GM23248 (cell line): ENCODE measurements around the gene STXBP4. TPM values are rescaled to one million over a fixed set of nuclear protein-coding genes. Genes with fewer than 3 reads are reported as not detected.

ENCODE experiments used
- DNase-seq: peaks from one replicate; pipeline ENCODE4 v3.0.0-alpha.2; 2015
- H2AFZ ChIP-seq: fragments of 200-600 bp; sonication (generic); 2 replicates; pipeline ENCODE4 v1.6.1; 2016; ENCODE audit warnings: antibody characterized with exemption
- H3F3A ChIP-seq: fragments of 200-600 bp; sonication (generic); 2 replicates; pipeline ENCODE4 v1.6.1; 2016; ENCODE audit warnings: mild to moderate bottlenecking, antibody characterized with exemption, mixed run types; ENCODE audit not compliant: insufficient read depth
- H3K27ac ChIP-seq: fragments of 200-600 bp; sonication (generic); 2 replicates; pipeline ENCODE4 v1.5.1; 2016; ENCODE audit warnings: mild to moderate bottlenecking
- H3K27me3 ChIP-seq: fragments of 200-600 bp; sonication (generic); replicated peaks from 2 replicates; pipeline ENCODE4 v1.6.1; 2016; ENCODE audit warnings: mild to moderate bottlenecking; ENCODE audit not compliant: insufficient read depth
- H3K36me3 ChIP-seq: fragments of 200-600 bp; sonication (generic); 2 replicates; pipeline ENCODE4 v1.6.1; 2016; ENCODE audit warnings: low read depth, mild to moderate bottlenecking
- H3K4me1 ChIP-seq: fragments of 200-600 bp; sonication (generic); 2 replicates; pipeline ENCODE4 v1.6.1; 2016; ENCODE audit warnings: mild to moderate bottlenecking; ENCODE audit not compliant: insufficient read depth
- H3K4me2 ChIP-seq: fragments of 200-600 bp; sonication (generic); one replicate; pipeline ENCODE4 v1.6.1; 2016; ENCODE audit warnings: mild to moderate bottlenecking; ENCODE audit not compliant: unreplicated experiment
- H3K4me3 ChIP-seq: fragments of 200-600 bp; sonication (generic); 2 replicates; pipeline ENCODE4 v1.5.1; 2016; ENCODE audit warnings: mild to moderate bottlenecking
- H3K79me2 ChIP-seq: fragments of 200-600 bp; sonication (generic); 2 replicates; pipeline ENCODE4 v1.6.1; 2016; ENCODE audit warnings: mild to moderate bottlenecking; ENCODE audit not compliant: insufficient read depth
- H3K9ac ChIP-seq: fragments of 200-600 bp; sonication (generic); 2 replicates; pipeline ENCODE4 v1.6.1; 2016; ENCODE audit warnings: mild to moderate bottlenecking
- H3K9me2 ChIP-seq: fragments of 200-600 bp; sonication (generic); 2 replicates; pipeline ENCODE4 v1.6.1; 2016; ENCODE audit warnings: mixed run types, mild to moderate bottlenecking, moderate library complexity; ENCODE audit not compliant: insufficient read depth
- H3K9me3 ChIP-seq: fragments of 200-600 bp; sonication (generic); one replicate; pipeline ENCODE4 v1.6.1; 2017; ENCODE audit warnings: low read depth
- H4K20me1 ChIP-seq: fragments of 200-600 bp; sonication (generic); 2 replicates; pipeline ENCODE4 v1.6.0; 2016; ENCODE audit not compliant: insufficient read depth
- EZH2 ChIP-seq: fragments of 200-600 bp; sonication (generic); IDR thresholded peaks from 2 replicates; pipeline ENCODE4 v1.6.1; 2018; ENCODE audit warnings: antibody characterized with exemption, mild to moderate bottlenecking; ENCODE audit not compliant: insufficient read depth, poor library complexity, severe bottlenecking
- EZH2phosphoT487 ChIP-seq: fragments of 200-600 bp; sonication (generic); IDR thresholded peaks from 2 replicates; pipeline ENCODE4 v1.6.1; 2018; ENCODE audit warnings: antibody characterized with exemption, moderate library complexity, mild to moderate bottlenecking, low read depth; ENCODE audit not compliant: insufficient read depth
- WGBS, 2 experiments: methylation state at CpG; one replicate each; pipeline ENCODE4 v1.1.6; 2015 to 2017; ENCODE audit warnings: low lambda C conversion rate in 2 of 2, low coverage in 1 of 2; ENCODE audit errors: missing lambda C conversion rate in 2 of 2; 5-methylcytosine and 5-hydroxymethylcytosine counted together
- in situ Hi-C: fragments of 300-500 bp; cut with MboI; formaldehyde crosslinking; loops from 2 replicates; pipeline ENCODE4 v1.15.0; 2020
- polyA plus RNA-seq: library from polyadenylated mRNA; unstranded; fragments of >200 nt; fragmentation: Nextera tagmentation; extraction: Ambion mirVana; gene quantifications from 2 replicates; pipeline ENCODE4 v1.2.1, GENCODE V29; 2016
- total RNA-seq: library from RNA; depleted of rRNA; stranded (reverse); fragments of >200 nt; shearing (Covaris generic); gene quantifications from 2 replicates; pipeline ENCODE4 v1.2.3, GENCODE V29; 2014

Gene STXBP4
- total and polyA plus RNA-seq, 2 experiments from 2014 or later = 5.9 to 8.7 TPM

GRCh38 chr17:55053855-55054254 lies 85.3 kb downstream of the STXBP4 start:
- in situ Hi-C loops = no loop called here
- Histone ChIP-seq H3K9ac (no peak overlapping the region), H3K36me3 (peaks cover 6% of the 10 kb centered on the region), H3F3A (no peaks in the 10 kb centered on the region), H2AFZ (no peak overlapping the region), H3K9me2 (no peaks in the 10 kb centered on the region), H4K20me1 (no peaks in the 10 kb centered on the region), H3K27ac (no peak overlapping the region), H3K4me1 (no peaks in the 10 kb centered on the region), H3K79me2 (no peaks in the 10 kb centered on the region), H3K4me3 (no peak overlapping the region), H3K9me3 (no peaks in the 10 kb centered on the region), H3K4me2 (no peak overlapping the region), H3K27me3 (no peaks in the 10 kb centered on the region)
- WGBS, 2 experiments = 88 to 100% methylated on average over 1 of the region's 1 CpG
- TF ChIP-seq EZH2phosphoT487 (no peak), EZH2 (no peak)
- peak; percentile 42 for DNase-seq

- Histone ChIP-seq H3K9ac (no peak overlapping the region), H2AFZ (no peak overlapping the region), H3K27me3 (no peaks in the 10 kb centered on the region), H4K20me1 (no peaks in the 10 kb centered on the region), H3K9me2 (no peaks in the 10 kb centered on the region), H3K36me3 (peaks cover under 1% of the 10 kb centered on the region), H3K4me3 (no peak overlapping the region), H3K9me3 (no peaks in the 10 kb centered on the region), H3K4me2 (no peak overlapping the region), H3K4me1 (no peaks in the 10 kb centered on the region), H3K79me2 (no peaks in the 10 kb centered on the region), H3F3A (no peaks in the 10 kb centered on the region), H3K27ac (no peak overlapping the region)
- DNase-seq = no peak
- TF ChIP-seq EZH2 (no peak), EZH2phosphoT487 (no peak)
- in situ Hi-C loops = no loop called here
Observed at GRCh38 chr17:55054429-55054828, 85.9 kb downstream of the STXBP4 start.

GRCh38 chr17:55056526-55056925 lies 88.0 kb downstream of the STXBP4 start:
- Histone ChIP-seq H3K9me2 (no peaks in the 10 kb centered on the region), H3K9ac (no peak overlapping the region), H3K4me1 (no peaks in the 10 kb centered on the region), H4K20me1 (no peaks in the 10 kb centered on the region), H3K4me3 (no peak overlapping the region), H3F3A (no peaks in the 10 kb centered on the region), H3K36me3 (no peaks in the 10 kb centered on the region), H3K9me3 (no peaks in the 10 kb centered on the region), H2AFZ (no peak overlapping the region), H3K4me2 (no peak overlapping the region), H3K27me3 (no peaks in the 10 kb centered on the region), H3K27ac (no peak overlapping the region), H3K79me2 (no peaks in the 10 kb centered on the region)
- DNase-seq = no peak
- TF ChIP-seq EZH2phosphoT487 (no peak), EZH2 (no peak)
- in situ Hi-C loops = no loop called here
- 91 to 92% methylated on average over 4 of the region's 4 CpGs for WGBS, 2 experiments

GRCh38 chr17:55057184-55057583 lies 88.6 kb downstream of the STXBP4 start:
- in situ Hi-C loops = no loop called here

GRCh38 chr17:55059724-55060123 lies 91.2 kb downstream of the STXBP4 start:
- H3K4me1 ChIP-seq = peaks cover 8% of the 10 kb centered on the region; the same call in 1 of the 2 replicates
- H3K27ac ChIP-seq = no peak overlapping the region
- H3F3A ChIP-seq = no peaks in the 10 kb centered on the region
- TF ChIP-seq EZH2 (no peak), EZH2phosphoT487 (no peak)
- H4K20me1 ChIP-seq = no peaks in the 10 kb centered on the region
- no peak for DNase-seq
- H3K9me2 ChIP-seq = no peaks in the 10 kb centered on the region
- H2AFZ ChIP-seq = no peak overlapping the region
- H3K9ac ChIP-seq = no peak overlapping the region
- in situ Hi-C loops = no loop called here
- no peak overlapping the region for H3K4me2 ChIP-seq
- H3K4me3 ChIP-seq = no peak overlapping the region
- H3K27me3 ChIP-seq = no peaks in the 10 kb centered on the region
- H3K36me3 ChIP-seq = no peaks in the 10 kb centered on the region
- no peaks in the 10 kb centered on the region for H3K79me2 ChIP-seq
- H3K9me3 ChIP-seq = no peaks in the 10 kb centered on the region

More at GRCh38 chr17:55057184-55057583, 88.6 kb downstream of the STXBP4 start:
- H3K27ac ChIP-seq = no peak overlapping the region
- peak; percentile 4 for DNase-seq
- no peak overlapping the region for H3K4me3 ChIP-seq
- no peaks in the 10 kb centered on the region for H3K9me3 ChIP-seq
- TF ChIP-seq EZH2 (no peak), EZH2phosphoT487 (no peak)
- no peaks in the 10 kb centered on the region for H3F3A ChIP-seq
- H3K9me2 ChIP-seq = no peaks in the 10 kb centered on the region
- H3K4me2 ChIP-seq = no peak overlapping the region
- no peak overlapping the region for H3K9ac ChIP-seq
- H3K36me3 ChIP-seq = no peaks in the 10 kb centered on the region
- H4K20me1 ChIP-seq = no peaks in the 10 kb centered on the region
- no peak overlapping the region for H2AFZ ChIP-seq
- H3K4me1 ChIP-seq = no peaks in the 10 kb centered on the region
- no peaks in the 10 kb centered on the region for H3K79me2 ChIP-seq
- 93 to 94% methylated on average over 3 of the region's 3 CpGs for WGBS, 2 experiments
- H3K27me3 ChIP-seq = no peaks in the 10 kb centered on the region
